ENCODE results near the gene RPN1. TPM values are rescaled to one million over a fixed set of nuclear protein-coding genes. Genes with fewer than 3 reads are reported as not detected.

The RPN1 gene
- total and polyA plus RNA-seq, 2 donors (not counting 3 experiments of a cell fraction or from before 2014, with no cell fraction given) = 250 to 266 TPM

- intact Hi-C loops (cut with micrococcal nuclease) = no loop called here
These were observed 3.3 kb downstream of the RPN1 start for GRCh38 chr3:128647307-128647706.

More at GRCh38 chr3:128647307-128647706, 3.3 kb downstream of the RPN1 start:
- no peak for TF ChIP-seq POLR2A (IDR thresholded peaks at IDR 0.05; ENCODE audit: low read depth, low read length)
- no peak for TF ChIP-seq GATA2 (IDR thresholded peaks at IDR 0.05; ENCODE audit: insufficient read depth, insufficient read length, low read depth, low read length)
- no peak for TF ChIP-seq FOS (IDR thresholded peaks at IDR 0.05; ENCODE audit: borderline replicate concordance, insufficient read depth, low read length)
- TF ChIP-seq POLR2AphosphoS5 (IDR thresholded peaks at IDR 0.05; ENCODE audit: insufficient read depth, low read depth, low read length) = no peak
- no peak for TF ChIP-seq MAX (IDR thresholded peaks at IDR 0.05; ENCODE audit: insufficient read depth, insufficient read length)
- no peak for TF ChIP-seq MYC (IDR thresholded peaks at IDR 0.05; ENCODE audit: low read depth, low read length)
- TF ChIP-seq EZH2 (IDR thresholded peaks at IDR 0.05; ENCODE audit: borderline replicate concordance, low read depth, low read length, severe bottlenecking) = no peak
- no peak for TF ChIP-seq JUN (IDR thresholded peaks at IDR 0.05; ENCODE audit: borderline replicate concordance, insufficient read depth, insufficient read length, low read depth)
- TF ChIP-seq CTCF (IDR thresholded peaks at IDR 0.05; ENCODE audit: extremely low read depth in 1 of 2, insufficient read depth in 1 of 2, low read depth in 1 of 2, low read length in 2 of 2) = no peak
- peaks cover 7 to 8% of the 10 kb centered on the region in 2 experiments for H3K36me3 ChIP-seq (ENCODE audit: control insufficient read depth in 2 of 2, extremely low read depth in 1 of 2, insufficient read depth in 2 of 2, low read length in 2 of 2)
- H3K4me3 ChIP-seq (replicated peaks in 1 of 3; ENCODE audit: insufficient read depth in 1 of 3, low read depth in 1 of 3, low read length in 3 of 3) = no peak overlapping the region
- no peak overlapping the region for H2AFZ ChIP-seq (ENCODE audit: low read depth, low read length)
- no peak overlapping the region for H3K4me2 ChIP-seq (ENCODE audit: insufficient read depth, low read length)
- peaks cover 84% of the 10 kb centered on the region for H3K79me2 ChIP-seq (ENCODE audit: control insufficient read depth, insufficient read depth, low read length)
- POLR2A ChIA-PET = no interaction called here
- peaks cover 8% of the 10 kb centered on the region for H3K4me1 ChIP-seq (ENCODE audit: control insufficient read depth, extremely low read depth, insufficient read depth, low read length)
- H3K27me3 ChIP-seq (ENCODE audit: control insufficient read depth in 2 of 2, insufficient read depth in 2 of 2, low read length in 2 of 2) = no peaks in the 10 kb centered on the region
- FAIRE-seq (peak; percentile 12), DNase-seq (ENCODE audit: low read depth, low spot score) (no peak)
- H3K27ac ChIP-seq (ENCODE audit: insufficient read depth, low read depth, low read length) = no peak overlapping the region
- no TSS peak for BruUV-seq (replicated peaks)
- H3K9me1 ChIP-seq (replicated peaks; ENCODE audit: control insufficient read depth, extremely low read depth, insufficient read depth, low read length) = no peaks in the 10 kb centered on the region
- no peak overlapping the region for H3K9ac ChIP-seq (replicated peaks; ENCODE audit: extremely low read depth, insufficient read depth, low read length)
- dilution Hi-C loops (cut with MboI; ENCODE audit: extremely low pct_ligation_motif_present, low sequenced_read_pairs) = no loop called here
- CTCF ChIA-PET = interaction anchor here (0.6 to 1.0 kb wide), 2 partner anchors 30 to 33 kb away, joined by 3 to 4 read pairs; no protein-coding TSS in a partner anchor
- no peaks in the 10 kb centered on the region for H3K9me3 ChIP-seq (replicated peaks; ENCODE audit: control insufficient read depth, insufficient read depth, low read length)
- H4K20me1 ChIP-seq (replicated peaks; ENCODE audit: control insufficient read depth, extremely low read depth, insufficient read depth, low read length) = peaks cover 4% of the 10 kb centered on the region
